Neutrophil (primary cell): ENCODE data around the gene PADI1.

ENCODE experiments used
- H3K27ac ChIP-seq: fragments of 200-600 bp; sonication (generic); 2 replicates; pipeline ENCODE4 v1.5.1; 2016; ENCODE audit warnings: mild to moderate bottlenecking, moderate library complexity
- H3K27me3 ChIP-seq: fragments of 200-600 bp; sonication (generic); 2 replicates; pipeline ENCODE4 v1.6.0; 2016; ENCODE audit warnings: mild to moderate bottlenecking
- H3K36me3 ChIP-seq: fragments of 200-600 bp; sonication (generic); 2 replicates; pipeline ENCODE4 v1.5.1; 2017
- H3K4me1 ChIP-seq, 2 experiments: fragments of 200-600 bp in 1 of 2; sonication (generic) in 1 of 2; 1 replicate in 1 of 2; 2 replicates in 1 of 2; pipeline versions ENCODE4 v1.5.1 to v1.6.1; 2013 to 2016; ENCODE audit warnings: low read depth in 1 of 2, low read length in 1 of 2, mild to moderate bottlenecking in 1 of 2, moderate library complexity in 1 of 2; ENCODE audit not compliant: control insufficient read depth in 1 of 2, insufficient read depth in 1 of 2
- H3K4me3 ChIP-seq, 2 experiments: fragments of 200-600 bp in 1 of 2; sonication (generic) in 1 of 2; 1 replicate in 1 of 2; 2 replicates in 1 of 2; pipeline ENCODE4 v1.5.1; 2013 to 2016; ENCODE audit warnings: low read depth in 1 of 2, low read length in 1 of 2, mild to moderate bottlenecking in 1 of 2, moderate library complexity in 1 of 2
- H3K9me3 ChIP-seq: fragments of 200-600 bp; sonication (generic); 2 replicates; pipeline ENCODE4 v1.5.1; 2016
- TF ChIP-seq, protein P1 (sequence below): fragments of 200-600 bp; sonication (generic); IDR thresholded peaks from 2 replicates; pipeline ENCODE4 v1.5.1; 2016; ENCODE audit warnings: antibody characterized with exemption

PADI1 gene

DNA sequence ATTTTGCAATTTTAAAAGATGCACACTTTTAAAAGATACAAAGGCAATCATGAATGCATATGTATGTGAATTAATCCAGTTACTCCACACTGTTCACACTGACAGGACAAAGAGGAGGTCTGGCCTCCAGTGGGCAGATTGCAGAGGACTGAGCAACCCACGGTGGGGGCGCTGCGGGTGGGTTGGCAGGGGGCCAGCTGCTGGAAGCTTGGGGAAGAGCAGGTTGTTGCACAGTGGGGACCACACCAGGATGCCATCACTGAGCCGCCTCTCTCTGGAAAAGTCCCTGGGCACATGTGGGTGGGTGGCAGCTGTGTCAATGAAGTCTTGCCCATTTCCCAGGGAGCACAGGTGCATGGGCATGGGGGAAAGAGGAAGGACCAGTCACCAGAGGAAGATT is 90.4 kb downstream of the PADI1 start:
- H3K27me3 ChIP-seq: no peaks in the 10 kb centered on the region
- no peaks in the 10 kb centered on the region for H3K36me3 ChIP-seq
- no peak overlapping the region for H3K27ac ChIP-seq
- peaks cover 22 to 25% of the 10 kb centered on the region in 2 experiments for H3K4me1 ChIP-seq
- TF ChIP-seq, protein P1, sequence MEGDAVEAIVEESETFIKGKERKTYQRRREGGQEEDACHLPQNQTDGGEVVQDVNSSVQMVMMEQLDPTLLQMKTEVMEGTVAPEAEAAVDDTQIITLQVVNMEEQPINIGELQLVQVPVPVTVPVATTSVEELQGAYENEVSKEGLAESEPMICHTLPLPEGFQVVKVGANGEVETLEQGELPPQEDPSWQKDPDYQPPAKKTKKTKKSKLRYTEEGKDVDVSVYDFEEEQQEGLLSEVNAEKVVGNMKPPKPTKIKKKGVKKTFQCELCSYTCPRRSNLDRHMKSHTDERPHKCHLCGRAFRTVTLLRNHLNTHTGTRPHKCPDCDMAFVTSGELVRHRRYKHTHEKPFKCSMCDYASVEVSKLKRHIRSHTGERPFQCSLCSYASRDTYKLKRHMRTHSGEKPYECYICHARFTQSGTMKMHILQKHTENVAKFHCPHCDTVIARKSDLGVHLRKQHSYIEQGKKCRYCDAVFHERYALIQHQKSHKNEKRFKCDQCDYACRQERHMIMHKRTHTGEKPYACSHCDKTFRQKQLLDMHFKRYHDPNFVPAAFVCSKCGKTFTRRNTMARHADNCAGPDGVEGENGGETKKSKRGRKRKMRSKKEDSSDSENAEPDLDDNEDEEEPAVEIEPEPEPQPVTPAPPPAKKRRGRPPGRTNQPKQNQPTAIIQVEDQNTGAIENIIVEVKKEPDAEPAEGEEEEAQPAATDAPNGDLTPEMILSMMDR: no peak
- H3K9me3 ChIP-seq: no peaks in the 10 kb centered on the region
- no peak overlapping the region for H3K4me3 ChIP-seq
